SW480 (cell line): ENCODE measurements around the gene NKX2-3.

Experiments used
- DNase-seq: peaks from one replicate; pipeline ENCODE4 v3.0.0-alpha.2; 2016; ENCODE audit warnings: low spot score

Gene NKX2-3

DNA sequence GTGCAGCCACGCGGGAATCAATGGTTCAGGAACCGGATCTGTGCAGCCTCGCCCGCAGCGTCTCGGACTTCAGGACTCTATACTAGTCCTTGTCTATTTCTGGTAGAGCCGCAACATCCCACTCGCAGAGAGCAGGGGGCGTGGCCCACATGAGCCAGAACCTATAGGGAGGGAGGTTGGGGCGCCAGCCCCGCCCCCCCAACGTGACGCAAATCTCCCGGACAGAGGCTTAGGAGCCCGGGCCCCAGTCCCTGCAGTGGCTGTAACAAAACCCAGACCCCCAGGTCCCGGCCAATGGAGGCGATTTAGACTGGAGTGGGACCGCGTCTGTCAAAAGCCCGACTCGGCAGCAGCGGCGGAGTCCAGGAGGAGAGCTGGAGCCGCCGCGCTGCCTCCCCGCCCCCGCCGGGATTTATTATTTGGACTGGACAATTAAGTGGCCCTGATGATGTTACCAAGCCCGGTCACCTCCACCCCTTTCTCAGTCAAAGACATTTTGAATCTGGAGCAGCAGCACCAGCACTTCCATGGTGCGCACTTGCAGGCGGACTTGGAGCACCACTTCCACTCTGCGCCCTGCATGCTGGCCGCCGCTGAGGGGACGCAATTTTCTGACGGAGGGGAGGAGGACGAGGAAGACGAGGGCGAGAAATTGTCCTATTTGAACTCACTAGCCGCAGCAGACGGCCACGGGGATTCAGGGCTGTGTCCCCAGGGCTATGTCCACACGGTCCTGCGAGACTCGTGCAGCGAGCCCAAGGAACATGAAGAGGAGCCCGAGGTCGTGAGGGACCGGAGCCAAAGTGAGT, at the start of gene NKX2-3:
Gene NKX2-3, plus strand, starts transcription at position 256 of the 809 bp plus-strand sequence. Its CDS starts 190 bp downstream, at position 446.
- DNase-seq = peak; percentile 42

DNA sequence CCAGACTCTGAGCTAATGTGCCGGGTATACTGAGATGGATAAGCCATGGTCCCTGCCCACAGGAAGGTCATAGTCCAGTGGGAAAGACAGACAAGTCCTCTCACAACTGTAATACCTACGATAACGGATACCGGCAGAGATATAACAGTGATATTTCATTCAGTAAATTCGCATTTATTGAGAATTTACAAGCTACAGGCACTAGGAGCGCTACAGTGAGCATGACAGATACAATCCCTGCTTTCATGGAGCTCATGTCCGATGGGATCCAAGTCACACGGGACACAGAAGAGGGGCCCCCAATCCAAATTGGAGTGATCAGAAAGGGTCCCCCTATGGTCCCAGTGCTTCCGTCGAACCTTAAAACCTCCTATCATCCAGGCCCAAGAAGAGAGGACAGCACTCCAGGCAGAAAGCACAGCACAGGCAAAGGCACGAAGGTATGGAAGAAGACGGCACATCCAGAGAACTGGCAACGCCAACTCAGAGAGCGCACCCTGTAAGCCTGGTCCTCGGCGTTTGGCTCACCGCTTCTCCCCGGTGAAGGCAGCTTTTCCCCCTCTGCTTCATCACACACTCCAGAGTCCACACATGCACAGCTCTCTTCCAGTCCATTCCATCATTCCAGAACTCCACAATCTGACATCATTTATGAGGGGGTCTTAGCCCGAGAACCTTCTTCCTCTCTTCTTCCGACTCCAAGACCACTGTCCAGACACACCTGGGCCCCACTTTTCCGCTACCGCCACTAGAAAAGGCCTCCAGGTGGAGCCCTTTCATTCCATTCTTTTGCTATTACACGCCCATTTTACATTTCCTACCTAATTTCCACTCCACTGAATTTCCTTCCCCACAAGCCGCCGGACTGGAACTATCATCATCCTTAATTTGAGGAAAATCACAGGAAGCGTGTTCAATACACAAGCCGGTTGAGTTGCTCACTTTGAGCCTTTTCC, 47.8 kb upstream of the NKX2-3 start:
- DNase-seq = peak; percentile 19

DNA sequence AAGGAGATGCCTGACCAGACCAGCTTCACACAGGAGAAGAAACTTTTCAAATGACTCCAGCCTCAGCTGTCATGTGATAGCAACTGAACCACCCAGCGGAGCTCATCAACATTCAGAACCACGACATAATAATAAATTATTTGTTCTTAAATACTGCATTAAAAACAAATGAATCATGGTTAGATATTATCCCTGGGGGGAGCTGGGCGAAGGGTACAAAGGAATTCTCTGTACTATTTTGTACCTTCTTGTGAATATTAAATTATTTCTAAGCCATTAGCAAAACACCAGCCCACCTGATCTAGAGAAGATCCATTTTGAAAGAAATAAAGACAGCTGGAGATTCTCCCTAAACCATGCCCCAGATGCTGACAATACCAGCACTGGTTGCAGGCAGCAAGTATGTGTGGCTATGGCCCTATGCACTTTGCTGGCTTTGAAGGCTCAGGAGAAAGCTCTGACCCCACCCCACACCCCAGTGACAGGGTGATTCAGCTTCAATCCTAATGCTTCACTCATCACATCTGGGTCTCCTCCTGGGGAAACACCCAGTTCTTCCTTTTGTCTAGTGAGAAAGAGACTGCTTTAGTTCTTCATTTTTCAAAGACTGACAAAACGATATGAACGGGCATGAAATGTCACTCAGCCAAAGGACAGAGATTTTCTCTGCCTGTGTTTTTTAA, 45.5 kb upstream of the NKX2-3 start:
- DNase-seq = no peak

DNA sequence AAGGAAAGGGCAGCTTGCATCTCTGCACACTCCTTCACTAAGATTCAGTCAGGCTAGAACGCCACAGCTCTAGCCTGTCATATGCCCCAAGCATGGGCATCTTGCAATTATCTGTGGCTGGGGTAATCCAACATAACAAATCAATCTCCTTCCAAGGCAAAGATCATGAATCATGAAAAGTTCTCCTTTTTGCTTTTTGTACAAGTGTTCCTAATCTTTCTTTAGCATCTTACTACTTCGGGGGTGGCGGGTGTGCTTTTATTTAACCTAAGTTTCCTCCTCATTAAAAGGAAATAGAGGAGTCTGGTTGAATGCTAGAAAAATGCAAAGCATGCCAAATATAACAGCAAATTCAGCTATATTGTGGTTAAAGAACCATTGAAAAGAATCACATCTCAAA, 43.5 kb upstream of the NKX2-3 start:
- DNase-seq = no peak

DNA sequence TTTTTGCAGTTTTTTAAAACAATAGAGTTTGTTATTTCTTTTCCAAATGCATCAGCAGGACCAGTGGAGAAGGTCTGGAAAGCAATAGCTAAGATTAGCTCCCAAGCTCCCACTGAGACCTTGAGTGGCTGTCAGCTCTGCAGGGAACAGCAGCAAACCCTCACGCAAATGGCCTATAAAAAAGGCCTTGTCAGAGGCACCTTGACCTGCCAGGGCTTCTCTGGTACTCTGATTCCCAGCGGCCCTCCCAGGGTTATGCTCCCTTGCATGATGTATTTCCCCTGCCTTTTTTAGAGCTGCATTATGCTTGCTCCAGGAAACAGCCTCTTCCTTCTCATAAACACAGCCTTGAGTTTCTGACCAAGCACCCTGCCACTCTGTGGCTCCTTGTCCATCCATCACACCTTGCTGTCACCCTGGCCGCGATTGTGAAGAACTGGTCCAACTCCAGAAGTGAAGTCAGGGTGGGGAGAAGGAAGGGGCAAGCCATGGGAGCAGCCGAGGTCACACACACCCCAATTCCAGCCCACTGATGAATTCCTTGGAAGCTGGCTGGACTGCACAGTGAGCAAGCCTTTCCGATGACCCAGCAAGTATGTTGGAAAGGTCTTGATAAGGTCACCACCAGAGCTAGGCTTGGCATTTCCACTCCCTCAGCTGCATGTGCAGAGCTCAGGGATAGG, 35.3 kb upstream of the NKX2-3 start:
- DNase-seq = no peak

DNA sequence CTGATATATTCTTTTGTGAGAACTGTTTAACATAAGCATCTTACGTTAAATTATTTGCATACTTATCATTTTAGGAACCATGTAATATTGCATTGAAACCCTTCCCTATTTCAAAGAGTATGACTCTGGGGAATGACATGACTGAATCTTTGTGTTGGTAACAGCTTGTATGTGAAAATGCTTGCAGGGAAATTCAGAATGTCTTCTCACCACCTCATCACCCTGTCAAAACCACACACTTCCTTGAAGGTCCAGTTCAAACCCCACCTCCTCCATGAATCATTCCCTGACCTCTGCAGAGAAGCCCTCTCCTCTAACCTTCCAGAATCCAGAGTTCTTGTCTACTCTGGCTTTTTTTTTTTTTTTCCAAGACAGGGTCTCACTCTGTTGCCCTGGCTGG, 26.3 kb upstream of the NKX2-3 start:
- no peak for DNase-seq

DNA sequence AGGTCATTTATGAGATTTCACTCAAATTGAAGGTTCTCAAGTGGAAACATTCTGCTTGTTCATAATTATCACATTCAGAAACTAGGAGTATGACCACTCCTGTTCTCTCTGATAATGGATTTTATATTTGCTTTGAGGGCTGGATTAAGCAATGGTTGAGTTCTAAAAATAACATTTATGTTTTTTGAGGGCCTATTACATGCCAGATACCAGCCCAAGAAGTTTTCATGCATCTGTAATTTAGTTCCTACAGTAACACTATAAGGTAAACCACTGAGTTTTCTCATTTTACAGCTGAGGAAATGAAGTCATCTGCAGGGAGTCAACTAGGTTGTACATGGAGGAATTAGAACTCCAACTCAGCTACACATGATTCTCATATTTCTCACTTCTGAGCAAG, 25.5 kb upstream of the NKX2-3 start:
- DNase-seq = no peak

DNA sequence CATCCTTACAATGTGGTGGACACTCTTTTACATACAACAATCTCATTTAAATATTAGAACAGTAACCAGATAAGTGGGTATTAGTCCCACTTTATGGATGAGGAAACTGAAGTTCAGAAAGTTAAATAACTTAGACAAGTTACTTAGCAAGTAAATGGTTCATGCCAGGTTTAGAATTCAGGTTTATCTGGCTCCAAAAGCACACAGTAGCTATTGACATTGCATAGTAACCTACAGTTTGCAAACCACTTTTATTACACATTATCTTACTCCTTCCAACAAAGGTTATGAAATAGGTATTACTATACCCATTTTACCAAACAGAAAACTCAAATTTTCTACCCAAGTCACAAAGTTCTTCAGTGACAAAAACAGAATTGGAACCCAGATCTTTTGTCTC, 19.7 kb upstream of the NKX2-3 start:
- DNase-seq = no peak

DNA sequence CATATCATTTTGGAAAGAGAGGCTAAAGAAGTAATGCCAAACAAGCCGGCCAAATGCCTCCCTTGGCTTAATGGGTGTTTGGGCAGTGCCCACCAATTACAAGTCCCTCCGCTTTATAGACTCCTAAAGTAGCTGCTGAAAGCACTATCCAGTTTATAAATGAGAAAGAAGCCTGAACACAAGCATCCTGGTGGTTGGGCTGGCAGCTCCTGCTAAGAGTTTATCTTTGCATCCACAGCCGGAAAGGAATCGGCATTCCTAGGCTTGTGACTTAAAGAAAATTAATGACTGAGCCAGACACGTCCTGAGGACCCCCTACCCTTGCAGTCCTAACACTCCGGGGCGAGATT, 13.1 kb upstream of the NKX2-3 start:
- DNase-seq = no peak

DNA sequence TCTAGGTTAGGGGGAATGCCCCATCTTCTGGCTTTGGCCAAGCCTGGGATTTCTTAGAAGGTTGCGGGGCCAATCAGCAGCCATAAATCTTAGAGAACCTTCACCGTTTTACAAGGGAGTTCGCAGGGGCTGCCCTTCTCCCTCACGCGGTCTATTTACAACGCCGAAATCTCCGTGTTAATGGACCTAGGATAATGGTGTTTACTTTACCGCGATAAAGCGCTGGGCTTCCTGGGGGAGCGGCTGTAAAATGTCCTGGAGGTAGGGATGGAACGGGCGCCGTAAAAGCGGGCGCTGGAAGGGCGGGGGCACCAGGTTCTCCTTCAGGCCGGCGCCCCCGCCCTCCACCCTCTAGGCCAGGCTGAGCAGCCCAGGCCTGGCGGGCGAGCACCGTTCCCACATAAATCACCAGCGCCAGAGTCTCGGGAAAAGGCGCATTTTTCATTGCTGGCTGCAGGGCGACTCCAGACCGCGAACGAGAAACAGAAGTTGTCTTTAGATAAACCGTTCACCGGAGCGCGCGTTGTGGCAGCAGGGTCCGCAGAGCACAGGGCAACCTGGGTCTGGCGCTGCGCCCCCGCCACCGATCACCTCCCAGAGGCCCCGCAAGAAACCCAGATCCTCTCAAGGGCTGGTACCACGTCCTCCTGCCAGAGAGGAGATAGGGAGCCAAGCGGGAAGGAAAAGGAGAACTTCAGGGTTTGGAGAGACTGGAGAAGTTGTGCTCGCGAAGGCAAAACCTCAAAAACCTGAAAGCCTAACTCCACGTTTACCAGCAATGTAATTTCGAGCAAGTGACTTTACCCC, 12.5 kb upstream of the NKX2-3 start:
- no peak for DNase-seq

DNA sequence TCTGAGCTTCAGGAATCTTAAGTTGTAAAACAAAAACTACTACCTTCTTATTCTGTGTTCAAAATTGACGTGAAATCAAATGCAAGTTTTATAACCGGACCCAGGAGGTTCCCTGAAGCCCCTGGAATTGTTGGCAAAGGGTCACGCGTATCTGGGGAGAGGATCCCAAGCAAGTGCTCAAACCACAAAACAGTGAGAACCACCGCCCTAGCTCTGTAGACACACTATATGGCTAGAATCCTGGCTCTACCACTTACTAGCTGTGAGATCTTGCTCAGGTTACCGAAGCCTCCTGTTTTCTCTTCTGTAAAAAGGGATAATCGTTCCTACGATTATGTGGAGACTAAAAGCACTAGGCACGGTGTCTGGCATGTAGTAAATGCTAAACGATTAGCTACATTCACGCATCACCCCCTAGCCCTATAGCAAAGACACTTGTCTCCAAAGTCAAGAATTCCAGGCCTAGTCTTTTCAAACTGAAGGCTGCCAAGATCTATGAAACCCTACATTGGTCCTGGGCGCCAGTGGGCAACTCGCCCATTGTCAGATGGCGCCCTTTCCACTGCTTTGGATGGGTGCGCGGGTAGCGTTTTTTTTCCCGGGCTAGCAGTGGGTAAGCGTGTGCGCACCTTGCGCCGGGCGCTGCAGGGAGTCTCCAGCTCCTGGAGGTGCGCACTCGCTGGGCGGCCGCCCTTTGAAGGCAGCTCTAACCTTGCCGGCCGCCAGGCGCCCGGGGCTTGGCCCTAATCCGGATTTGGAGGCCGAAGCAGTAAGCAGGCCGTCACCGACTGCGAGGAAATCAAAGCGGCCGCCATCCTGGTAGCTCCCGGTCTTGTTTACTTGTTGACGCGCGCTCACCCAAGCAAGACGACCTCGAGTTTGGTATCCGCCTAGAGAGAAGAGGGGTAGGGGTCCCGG, 11.6 kb upstream of the NKX2-3 start:
- DNase-seq = no peak

DNA sequence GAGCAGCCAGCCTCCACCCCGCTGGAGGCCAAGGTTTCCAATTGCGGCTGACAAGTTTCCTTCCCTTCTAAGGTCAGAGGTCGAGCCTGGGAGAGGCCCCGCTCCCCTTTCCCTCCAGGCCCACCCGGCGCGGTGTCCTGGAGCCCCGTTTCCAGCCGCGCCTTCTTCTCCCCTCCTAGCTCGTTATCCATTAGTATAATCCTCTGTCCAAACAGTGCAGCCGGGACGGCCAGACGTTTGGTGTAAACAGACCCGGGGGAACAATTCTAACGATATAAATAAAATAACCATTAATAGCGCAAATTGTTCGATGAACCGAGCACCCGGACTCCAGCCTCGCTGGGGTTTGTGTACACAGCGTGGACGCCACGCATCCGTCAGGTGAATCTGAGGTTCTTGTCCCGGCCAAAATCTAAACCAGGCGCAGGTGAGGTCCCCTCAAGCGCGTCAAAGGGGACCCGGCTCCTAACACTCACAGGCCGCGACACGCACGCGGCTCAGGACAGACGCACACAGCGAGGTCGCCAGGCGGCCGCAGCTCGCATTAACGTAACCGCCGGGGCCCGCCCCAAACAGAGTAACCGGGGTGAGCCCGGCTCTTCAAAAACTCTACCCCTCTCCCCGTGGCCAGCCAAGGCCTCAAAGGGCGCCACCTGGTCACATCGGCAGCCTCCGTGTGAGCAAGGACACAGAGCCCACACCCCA, 10.8 kb upstream of the NKX2-3 start:
- no peak for DNase-seq

DNA sequence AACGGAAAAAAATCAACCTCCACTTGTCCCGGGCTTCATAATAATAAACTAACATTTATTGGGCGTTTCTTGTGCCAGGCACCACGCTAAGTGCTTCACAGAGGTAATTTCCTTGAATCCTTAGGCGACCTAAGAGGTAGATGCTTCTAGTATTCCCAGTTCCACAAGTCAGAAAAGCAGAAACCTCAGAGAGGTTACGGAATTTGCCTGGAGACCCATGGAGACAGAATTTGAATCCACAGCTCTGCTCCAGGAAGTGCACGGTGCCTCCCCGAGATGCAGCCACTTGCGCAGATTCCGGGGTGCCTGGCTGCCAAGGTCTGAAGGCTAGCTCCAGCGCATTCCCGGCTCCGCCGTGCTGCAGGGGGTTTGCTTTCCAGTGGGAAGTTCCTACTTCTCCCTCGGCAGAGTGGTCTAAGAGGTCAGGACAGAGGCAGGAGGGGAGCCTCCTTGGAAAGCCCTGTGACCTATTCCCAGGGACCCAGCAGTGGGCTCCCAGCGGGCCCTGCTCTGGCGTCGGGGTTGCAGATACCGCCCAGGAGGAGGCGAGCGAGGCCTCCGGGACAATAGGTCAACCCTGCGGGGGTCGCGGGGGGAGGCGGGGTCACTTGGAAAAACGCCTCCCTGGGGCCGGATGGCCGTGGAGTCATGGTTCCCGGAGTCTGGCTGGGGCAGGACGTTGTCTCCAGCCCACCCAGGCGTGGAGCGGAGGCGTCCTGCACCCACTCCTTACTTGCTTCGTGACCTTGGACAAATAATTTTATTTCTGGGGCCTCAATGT, 10.1 kb upstream of the NKX2-3 start:
- no peak for DNase-seq

DNA sequence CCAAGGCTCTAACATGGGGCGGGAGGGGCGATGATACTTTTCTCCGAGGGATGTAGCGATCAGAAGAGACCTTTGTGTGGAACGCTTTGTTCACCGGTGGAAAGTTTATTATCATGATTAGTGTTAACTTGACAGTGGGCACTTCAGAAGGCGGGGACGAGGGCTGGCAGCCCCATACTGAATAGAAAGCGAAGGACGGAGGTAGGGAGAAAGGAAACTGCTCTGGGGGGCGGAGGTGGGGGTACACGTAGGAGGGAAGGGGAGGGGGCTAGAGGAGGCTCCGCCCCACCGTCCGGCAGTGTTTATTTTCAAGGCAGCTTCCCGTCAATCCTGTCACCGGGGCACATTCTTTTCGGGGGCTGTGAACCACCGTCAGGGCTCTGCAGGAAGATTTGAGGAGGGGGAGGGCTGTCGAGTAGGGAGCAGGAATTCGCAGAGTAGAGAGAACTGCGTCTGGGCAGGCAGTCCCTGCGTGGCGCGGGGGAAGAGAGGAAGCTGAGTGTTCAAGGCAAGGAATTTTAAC, 9.4 kb upstream of the NKX2-3 start:
- DNase-seq = no peak

DNA sequence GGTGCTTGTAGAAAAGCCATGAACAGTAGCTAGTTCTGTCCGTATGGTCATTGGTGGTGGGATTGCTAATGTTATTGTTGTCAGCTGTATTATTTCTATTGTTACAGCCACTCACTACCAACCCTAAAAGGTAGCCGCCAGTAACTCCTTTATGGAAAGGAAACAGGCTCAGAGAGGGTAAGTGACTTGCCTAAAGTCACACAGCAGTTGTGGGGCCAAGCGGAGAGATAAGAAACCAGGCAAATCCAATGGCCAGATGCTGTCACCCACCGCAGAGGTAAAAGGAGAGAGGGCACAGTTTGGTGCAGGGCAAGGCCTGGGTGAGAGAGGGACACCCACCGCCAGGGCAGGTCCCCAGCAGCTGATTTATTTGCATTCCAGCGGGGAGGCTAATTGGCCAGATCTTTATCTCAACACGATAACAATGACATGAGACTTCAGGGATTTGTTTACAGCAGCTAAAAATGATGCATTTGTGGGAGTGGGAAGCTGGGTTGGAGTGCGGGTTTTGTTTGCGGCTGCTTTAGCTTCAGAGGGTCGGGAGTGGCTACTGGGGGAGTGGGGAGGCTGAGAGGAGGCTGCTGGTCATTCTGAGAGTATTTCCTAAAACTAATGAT, 8.6 kb upstream of the NKX2-3 start:
- DNase-seq = no peak

DNA sequence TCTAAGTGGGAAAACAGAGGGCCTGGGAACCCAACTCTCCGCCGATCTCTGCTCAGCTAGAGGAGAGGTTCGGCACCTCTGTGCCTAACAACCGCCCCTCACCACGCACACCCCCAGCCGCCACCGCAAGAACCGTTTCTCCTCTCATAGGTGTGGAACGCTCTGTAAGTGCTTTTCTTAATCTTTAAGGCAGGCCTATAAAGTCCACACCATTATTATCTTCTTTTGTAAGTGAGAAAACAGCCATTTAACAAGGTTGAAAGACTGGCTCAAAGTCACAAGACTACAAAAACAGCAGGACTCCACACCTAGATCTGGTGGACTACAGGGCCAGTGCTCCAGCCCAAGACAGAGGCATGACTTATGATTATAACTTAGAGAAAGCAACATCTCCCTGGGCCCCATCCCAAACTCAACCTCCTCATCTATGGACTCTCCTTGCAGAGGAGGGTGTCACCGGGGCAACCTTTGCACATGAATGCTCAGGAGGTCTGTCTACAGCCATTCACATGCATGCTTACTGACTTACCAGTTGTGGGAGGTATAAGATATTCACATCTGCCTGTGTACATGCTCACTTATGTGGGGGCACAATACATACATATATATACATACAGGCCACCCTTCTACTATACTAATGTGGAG, 7.9 kb upstream of the NKX2-3 start:
- DNase-seq = no peak

DNA sequence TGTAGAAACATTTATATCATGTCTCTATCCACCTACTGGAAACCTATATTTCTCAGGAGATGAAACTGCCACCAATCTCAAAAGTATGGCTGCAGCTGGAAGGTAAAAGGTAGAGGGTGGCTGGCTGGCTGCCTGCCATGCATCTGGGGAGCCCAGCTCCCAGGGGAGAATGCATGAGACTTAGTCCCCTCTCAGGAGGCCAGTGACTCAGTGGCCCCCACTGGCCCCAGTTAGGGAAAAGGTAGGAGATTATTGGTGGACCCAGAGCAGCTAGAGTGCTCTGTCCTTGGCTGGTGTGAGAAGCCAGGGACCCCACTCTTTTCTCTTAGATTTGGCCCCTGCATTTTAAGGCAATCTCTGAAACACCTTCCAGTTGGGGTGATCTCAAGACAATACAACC, 6.8 kb upstream of the NKX2-3 start:
- no peak for DNase-seq
